Ascending aorta (tissue), 2 donors: ENCODE data around the gene UFD1. TPM values are rescaled to one million over a fixed set of nuclear protein-coding genes. Genes with fewer than 3 reads are reported as not detected.

ENCODE experiments used
- DNase-seq, 2 donors: peaks; one replicate each; pipeline ENCODE4 v3.0.0-alpha.2; 2019; ENCODE audit warnings: low spot score in 2 of 2
- H3K27ac ChIP-seq, 2 donors: fragments of 200-600 bp; sonication (generic); one replicate each; pipeline ENCODE4 v1.5.1; 2016 to 2017; ENCODE audit warnings: mild to moderate bottlenecking in 1 of 2
- H3K27me3 ChIP-seq: fragments of 200-600 bp; sonication (generic); one replicate; pipeline ENCODE4 v1.5.1; 2017
- H3K36me3 ChIP-seq, 2 donors: fragments of 200-600 bp; sonication (generic); one replicate each; pipeline ENCODE4 v1.5.1; 2016
- H3K4me1 ChIP-seq, 2 donors: fragments of 200-600 bp; sonication (generic); one replicate each; pipeline ENCODE4 v1.5.1; 2016 to 2017; ENCODE audit warnings: mild to moderate bottlenecking in 1 of 2
- H3K4me3 ChIP-seq, 2 donors: fragments of 200-600 bp; sonication (generic); one replicate each; pipeline ENCODE4 v1.5.1; 2016 to 2017; ENCODE audit warnings: mild to moderate bottlenecking in 1 of 2
- H3K9me3 ChIP-seq, 2 donors: fragments of 200-600 bp; sonication (generic); one replicate each; pipeline ENCODE4 v1.5.1; 2016
- CTCF ChIP-seq, 3 experiments: fragments of 200-600 bp in 2 of 3; fragments of 450-650 bp in 1 of 3; sonication (generic) in 2 of 3; IDR thresholded peaks; one replicate each; pipeline ENCODE4 v1.5.1; 2016 to 2019; ENCODE audit warnings: antibody characterized with exemption in 3 of 3, mild to moderate bottlenecking in 1 of 3, moderate library complexity in 1 of 3
- intact Hi-C: fragments of 100-400 bp; cut with DNase I; formaldehyde crosslinking; loops from one replicate; pipeline ENCODE4 v1.15.1; 2023
- total RNA-seq: library from RNA; depleted of rRNA; stranded (reverse); fragments of >200 nt; gene quantifications from one replicate; pipeline ENCODE4 v1.1.0, GENCODE V29; 2016

Gene UFD1
- total RNA-seq, 1 donor from 2014 or later: 81.5 TPM

GRCh38 chr22:19434829-19435580, 44.0 kb downstream of the UFD1 start:
- Histone ChIP-seq H3K36me3 (peaks cover 10 to 19% of the 10 kb centered on the region in 2 donors), H3K9me3 (no peaks in the 10 kb centered on the region), H3K4me1 (peaks cover 0 to 15% of the 10 kb centered on the region in 2 donors), H3K27ac (no peak overlapping the region), H3K4me3 (no peak overlapping the region), H3K27me3 (no peaks in the 10 kb centered on the region)
- no peak for TF ChIP-seq CTCF (IDR thresholded peaks at IDR 0.05)
- intact Hi-C loops: loop anchor here (5.0 kb wide), 1 partner anchor 282 kb away; no protein-coding TSS in a partner anchor
- DNase-seq: no peak

GRCh38 chr22:19434401-19434800, 44.6 kb downstream of the UFD1 start:
- H3K27ac ChIP-seq: no peak overlapping the region
- no peak for DNase-seq
- intact Hi-C loops: loop anchor here (5.0 kb wide), 1 partner anchor 283 kb away; no protein-coding TSS in a partner anchor
- TF ChIP-seq CTCF (IDR thresholded peaks at IDR 0.05): no peak
- no peak overlapping the region for H3K4me3 ChIP-seq
- peaks cover 10 to 19% of the 10 kb centered on the region in 2 donors for H3K36me3 ChIP-seq
- no peaks in the 10 kb centered on the region for H3K27me3 ChIP-seq
- no peaks in the 10 kb centered on the region for H3K9me3 ChIP-seq
- peaks cover 0 to 21% of the 10 kb centered on the region in 2 donors for H3K4me1 ChIP-seq

- intact Hi-C loops: loop anchor here (1.0 to 5.0 kb wide), 4 partner anchors 15 to 285 kb away; partner anchors contain the start of genes C22orf39, CDC45, CLTCL1 and UFD1
- peak; percentile 56 to 94 for DNase-seq
- Histone ChIP-seq H3K27ac (peak within 1 kb of the TSS; percentile 95 to 98), H3K4me1 (peaks cover 0 to 22% of the 10 kb centered on the region in 2 donors), H3K9me3 (no peaks in the 10 kb centered on the region), H3K27me3 (no peaks in the 10 kb centered on the region), H3K4me3 (peak within 1 kb of the TSS; percentile 66 to 99), H3K36me3 (peaks cover 10 to 15% of the 10 kb centered on the region in 2 donors)
- TF ChIP-seq CTCF (IDR thresholded peaks at IDR 0.05): no peak
Observed at GRCh38 chr22:19432133-19432851, 46.7 kb downstream of the UFD1 start, which contains the start of gene MRPL40. MRPL40 (plus strand) TSS chr22:19432545; CDS start chr22:19432555, 10 bp downstream.

- Histone ChIP-seq H3K9me3 (no peaks in the 10 kb centered on the region), H3K27ac (peak within 1 kb of the TSS; percentile 95 to 98), H3K4me1 (peaks cover 0 to 22% of the 10 kb centered on the region in 2 donors), H3K4me3 (peak within 1 kb of the TSS; percentile 66 to 99), H3K36me3 (peaks cover 10% of the 10 kb centered on the region in 2 donors), H3K27me3 (no peaks in the 10 kb centered on the region)
- intact Hi-C loops: loop anchor here (1.0 to 5.0 kb wide), 5 partner anchors 16 to 286 kb away; partner anchors contain the start of genes C22orf39, CDC45, CLTCL1 and SLC25A1
- peak; percentile 18 to 83 for DNase-seq
- no peak for TF ChIP-seq CTCF (IDR thresholded peaks at IDR 0.05)
Observed at GRCh38 chr22:19431649-19432132, 47.3 kb downstream of the UFD1 start, which contains the start of gene HIRA. HIRA (minus strand) TSS chr22:19431733; CDS start chr22:19431476, 257 bp downstream.

GRCh38 chr22:19430890-19431541, 48.0 kb downstream of the UFD1 start:
- no peaks in the 10 kb centered on the region for H3K27me3 ChIP-seq
- intact Hi-C loops: loop anchor here (2.0 to 5.0 kb wide), 2 partner anchors 252 to 286 kb away; partner anchors contain the start of gene SLC25A1
- H3K27ac ChIP-seq: peak overlapping the region; percentile 52 to 54
- DNase-seq: peak in 1 of 2 donors; percentile 65
- no peak for TF ChIP-seq CTCF (IDR thresholded peaks at IDR 0.05)
- peaks cover 0 to 22% of the 10 kb centered on the region in 2 donors for H3K4me1 ChIP-seq
- peak overlapping the region; percentile 66 to 99 for H3K4me3 ChIP-seq
- no peaks in the 10 kb centered on the region for H3K9me3 ChIP-seq
- H3K36me3 ChIP-seq: peaks cover 5 to 8% of the 10 kb centered on the region in 2 donors
